ENCODE data around the gene ATP1A3.
"Not testable (repeated sequence)": the region's sequence is repeated elsewhere in the genome, so short reads cannot be mapped to it uniquely, and the experiment has no call there.

The ATP1A3 gene

DNA sequence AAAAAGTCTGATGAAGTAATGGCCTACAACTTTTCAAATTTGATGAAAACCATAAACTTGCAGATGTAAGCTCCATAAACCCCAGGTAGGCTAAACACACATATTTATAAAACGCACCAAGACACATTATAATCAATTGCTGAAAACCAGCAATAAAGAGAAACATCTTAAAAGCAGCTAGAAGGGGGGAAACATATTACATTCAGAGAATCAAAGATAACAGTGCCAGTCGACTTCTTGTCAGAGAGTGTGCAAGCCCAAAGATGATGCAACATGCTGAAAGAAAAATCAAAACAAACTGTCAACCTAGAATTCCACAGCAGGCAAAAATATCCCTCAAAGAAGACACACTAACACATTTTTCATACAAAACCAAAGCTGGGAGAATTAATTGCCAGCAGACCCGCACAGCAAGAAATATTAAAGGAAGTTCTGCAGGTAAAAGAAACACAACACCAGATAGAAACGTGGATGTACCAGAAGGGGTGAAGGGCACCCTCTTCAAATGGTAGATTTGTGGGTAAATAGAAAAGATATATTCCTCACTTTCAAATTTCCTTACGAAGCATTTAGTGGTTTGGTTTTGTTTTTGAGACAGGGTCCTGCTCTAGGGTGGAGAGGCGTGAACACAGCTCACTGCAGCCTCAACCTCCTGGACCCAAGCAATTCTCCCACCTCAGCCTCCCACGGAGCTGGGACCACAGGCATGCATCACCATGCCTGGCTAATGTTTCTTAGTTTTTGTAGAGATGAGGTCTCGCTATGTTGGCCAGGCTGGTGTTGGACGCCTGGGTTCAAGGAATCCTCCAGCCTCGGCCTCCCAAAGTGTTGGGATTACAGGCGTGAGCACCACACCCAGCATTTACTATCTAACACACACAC, 16.5 kb upstream of the ATP1A3 start:
- DNase-seq, result no peak

- DNase-seq, result no peak
Observed at GRCh38 chr19:42006569-42006968, 12.5 kb upstream of the ATP1A3 start.

GRCh38 chr19:42005504-42005903, 11.5 kb upstream of the ATP1A3 start:
- no peak for DNase-seq

- no peak for DNase-seq
Observed at GRCh38 chr19:42003506-42004294, 9.7 kb upstream of the ATP1A3 start.

DNA sequence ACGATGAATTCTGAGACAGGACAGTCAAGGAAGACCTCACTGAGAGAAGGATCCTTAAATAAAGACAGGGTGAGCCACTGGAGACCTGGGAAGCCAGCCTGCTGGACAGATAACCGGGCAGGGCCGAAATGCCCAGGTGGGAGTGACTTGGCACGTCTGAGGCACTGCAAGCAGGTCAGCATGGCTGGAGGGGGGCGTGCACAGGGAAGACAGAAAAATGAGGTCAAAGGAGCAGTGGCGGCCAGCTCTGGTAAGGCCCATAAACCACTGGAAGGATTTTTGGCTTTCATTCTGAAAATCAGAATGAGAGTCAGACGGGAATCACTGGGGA, 5.8 kb upstream of the ATP1A3 start:
- no peak for DNase-seq

DNA sequence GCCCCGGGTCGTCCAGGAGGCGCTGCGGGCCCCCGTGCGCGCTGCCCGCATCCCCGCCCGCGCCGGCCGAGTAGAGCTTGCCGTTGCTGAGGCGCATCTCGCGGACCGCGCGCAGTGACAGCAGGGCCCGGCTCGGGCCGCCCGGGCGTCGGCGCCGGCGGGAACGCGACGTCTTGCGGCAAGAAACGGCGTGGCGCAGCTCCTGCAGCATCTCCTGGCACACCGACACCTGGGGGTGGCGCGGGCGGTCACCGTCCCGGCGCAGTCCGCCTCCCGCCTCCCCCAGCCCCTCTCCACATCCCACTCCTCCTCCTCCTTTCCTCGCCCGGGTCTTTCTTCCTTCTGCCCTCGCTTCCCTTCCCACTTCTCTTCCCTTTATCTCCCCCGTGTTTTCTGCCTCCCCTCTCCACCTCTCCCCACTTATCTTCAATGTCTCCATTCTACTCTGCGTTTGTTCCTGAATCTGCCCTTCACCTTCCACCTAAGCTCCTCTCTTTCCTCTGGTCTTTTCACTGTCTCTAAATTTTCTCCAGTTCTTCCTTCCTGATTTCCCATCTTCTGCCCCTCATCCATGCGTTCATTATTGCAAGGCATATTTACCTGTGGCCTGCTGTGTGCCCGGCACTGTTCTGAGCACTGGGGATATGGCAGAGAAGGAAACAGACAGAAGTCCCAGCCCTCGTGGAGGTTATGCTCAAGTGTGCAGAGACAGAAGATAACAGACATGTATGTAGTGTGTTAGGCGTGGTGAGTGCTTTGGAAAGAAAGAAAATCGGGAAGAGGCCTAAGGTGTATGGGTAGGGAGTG, 5.2 kb upstream of the ATP1A3 start:
- no peak for DNase-seq

GRCh38 chr19:41998246-41999020, 4.4 kb upstream of the ATP1A3 start:
- peak; percentile 54 for DNase-seq

- no peak for DNase-seq
Observed at GRCh38 chr19:41997851-41998229, 3.8 kb upstream of the ATP1A3 start.

DNA sequence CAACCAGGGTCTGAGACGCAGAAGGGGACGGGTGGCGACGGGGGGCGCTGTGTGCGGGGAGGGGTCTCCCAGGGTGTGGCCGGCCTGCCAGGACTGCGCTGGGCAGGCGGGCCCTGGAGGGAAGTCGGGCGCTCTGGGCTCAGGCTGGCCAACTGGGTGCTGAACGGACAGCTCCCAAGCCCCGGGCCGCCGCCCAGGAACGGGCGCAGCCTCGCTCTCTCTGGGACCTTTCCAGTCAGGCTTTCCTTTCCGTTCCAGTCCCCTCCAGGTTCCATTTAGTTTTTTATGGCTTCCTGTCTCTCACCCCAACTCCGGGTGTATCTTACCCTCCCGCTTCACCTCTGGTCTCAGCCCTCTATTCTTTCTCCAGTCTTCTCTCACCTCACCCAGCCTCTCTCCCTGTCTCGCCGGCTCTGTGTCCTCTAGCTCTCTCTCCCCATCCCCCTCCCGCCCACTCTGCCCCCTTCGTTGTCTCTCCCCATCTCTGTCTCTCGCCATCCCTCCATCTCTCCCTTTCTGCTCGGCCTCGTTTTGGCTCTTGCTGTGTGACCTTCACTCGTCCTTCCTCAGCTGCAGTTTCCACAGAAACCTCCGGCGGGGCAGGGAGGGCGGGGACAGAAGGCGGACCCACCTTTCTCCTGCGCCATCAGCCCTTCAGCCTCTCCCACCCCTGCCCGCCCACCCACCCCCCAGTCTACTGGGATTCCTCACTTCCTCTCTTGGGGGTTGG, 3.3 kb upstream of the ATP1A3 start:
- DNase-seq, result peak; percentile 55

- no peak for DNase-seq
Observed at GRCh38 chr19:41995959-41996797, 2.1 kb upstream of the ATP1A3 start.

GRCh38 chr19:41994994-41995958, 1.2 kb upstream of the ATP1A3 start:
- no peak for DNase-seq

DNA sequence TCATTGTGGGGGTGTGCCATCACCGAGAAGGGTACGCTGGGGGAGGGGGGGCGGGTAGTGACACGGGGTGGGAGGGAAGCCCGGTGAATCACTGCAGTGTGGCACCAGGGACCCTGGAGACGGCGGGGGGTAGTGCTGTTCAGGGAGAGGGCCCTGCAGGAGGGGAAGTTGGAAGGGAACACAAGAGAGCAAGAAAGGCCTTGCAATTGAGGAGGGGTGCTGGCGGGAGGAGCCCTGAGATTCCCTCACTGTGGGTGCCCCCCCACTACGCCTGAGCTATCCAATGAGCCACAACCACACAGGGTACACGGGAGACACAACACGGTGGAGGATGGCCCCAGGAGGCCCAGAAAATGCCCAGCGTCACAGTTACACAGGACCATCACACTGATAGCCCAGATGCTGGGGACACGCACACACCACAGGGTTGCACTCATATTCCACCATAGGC, 516 bp upstream of the ATP1A3 start:
- no peak for DNase-seq

DNA sequence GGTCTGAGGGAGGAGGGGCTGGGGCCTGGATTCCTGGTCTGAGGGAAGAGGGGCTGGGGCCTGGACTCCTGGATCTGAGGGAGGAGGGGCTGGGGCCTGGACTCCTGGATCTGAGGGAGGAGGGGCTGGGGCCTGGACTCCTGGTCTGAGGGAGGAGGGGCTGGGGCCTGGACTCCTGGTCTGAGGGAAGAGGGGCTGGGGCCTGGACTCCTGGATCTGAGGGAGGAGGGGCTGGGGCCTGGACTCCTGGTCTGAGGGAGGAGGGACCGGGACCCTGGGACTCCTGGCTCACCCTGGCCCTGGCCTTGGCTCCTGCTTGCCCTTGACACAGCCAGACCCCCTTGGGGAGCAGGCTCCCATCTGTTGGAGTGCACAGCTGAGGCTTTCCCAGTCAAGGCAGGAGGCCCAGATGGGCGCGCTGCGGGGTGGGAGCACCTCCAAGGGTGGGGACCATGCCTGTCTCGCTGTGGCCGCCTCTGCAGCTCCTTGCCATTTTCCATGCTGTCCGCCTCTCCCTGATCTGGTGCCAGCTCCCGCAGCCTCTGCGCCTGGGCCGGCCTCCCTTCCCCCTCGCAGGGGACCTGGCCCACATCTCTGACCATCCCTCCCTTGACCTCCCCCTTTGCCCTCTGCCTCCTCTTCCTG, 2.0 kb downstream of the ATP1A3 start:
- not testable (repeated sequence) for DNase-seq

- no peak for DNase-seq
Observed at GRCh38 chr19:41991025-41991424, 3.0 kb downstream of the ATP1A3 start.

GRCh38 chr19:41990615-41991014, 3.4 kb downstream of the ATP1A3 start:
- DNase-seq, result no peak

GRCh38 chr19:41990028-41990427, 4.0 kb downstream of the ATP1A3 start:
- no peak for DNase-seq

- no peak for DNase-seq
Observed at GRCh38 chr19:41988947-41989346, 5.1 kb downstream of the ATP1A3 start.

- no peak for DNase-seq
Observed at GRCh38 chr19:41987141-41987860, 6.7 kb downstream of the ATP1A3 start.
